Measurements from ENCODE around the gene MAP3K9. TPM values are rescaled to one million over a fixed set of nuclear protein-coding genes. Genes with fewer than 3 reads are reported as not detected.

MAP3K9 gene
- total RNA-seq, 1 experiment from 2014 or later, result 3.3 TPM

GRCh38 chr14:70822530-70823185 is 13.3 kb upstream of the MAP3K9 start:
- no peak for DNase-seq (ENCODE audit: low spot score)
- in situ Hi-C loops (cut with HindIII; ENCODE audit: low sequenced_read_pairs), result no loop called here

- peak; percentile 63 for DNase-seq (ENCODE audit: low spot score)
- in situ Hi-C loops (cut with HindIII; ENCODE audit: low sequenced_read_pairs), result no loop called here
Observed at GRCh38 chr14:70821584-70822529, 12.5 kb upstream of the MAP3K9 start.

DNA sequence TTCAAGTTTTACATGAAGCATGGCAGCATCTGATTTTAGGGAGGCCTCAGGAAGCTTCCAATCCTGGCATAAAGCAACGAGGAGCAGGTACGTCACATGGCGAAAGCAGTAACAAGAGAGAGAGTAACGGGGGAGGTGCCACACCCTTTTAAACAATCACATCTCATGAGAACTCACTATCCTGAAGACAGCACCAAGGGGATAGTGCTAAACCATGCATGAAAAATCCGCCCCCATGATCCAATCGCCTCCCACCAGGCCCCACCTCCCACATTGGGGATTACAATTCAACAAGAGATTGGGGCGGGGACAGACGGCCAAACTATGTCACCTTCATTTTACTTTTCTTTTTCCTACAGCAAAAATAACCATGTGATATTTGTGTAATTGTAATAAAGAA is 7.2 kb upstream of the MAP3K9 start:
- DNase-seq (ENCODE audit: low spot score), result no peak
- in situ Hi-C loops (cut with HindIII; ENCODE audit: low sequenced_read_pairs), result no loop called here

DNA sequence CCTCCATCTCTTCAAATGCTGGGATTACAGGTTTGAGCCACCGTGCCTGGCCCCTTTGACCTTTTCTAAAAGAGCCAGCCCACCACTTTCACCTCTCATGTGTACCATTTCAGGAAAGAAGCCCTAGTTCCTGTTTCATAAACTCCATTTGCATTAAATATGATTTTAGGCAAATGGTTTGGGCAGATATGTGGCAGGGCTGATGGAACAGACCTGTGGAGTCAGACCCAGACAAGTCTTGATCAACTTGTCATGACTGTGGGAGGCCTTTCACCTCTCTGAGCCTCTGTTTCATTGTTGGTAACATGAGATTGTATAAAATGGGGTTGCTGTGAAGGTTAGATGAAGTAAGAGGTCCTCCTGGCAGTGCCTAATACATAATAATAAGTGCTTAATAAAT is 5.2 kb upstream of the MAP3K9 start:
- in situ Hi-C loops (cut with HindIII; ENCODE audit: low sequenced_read_pairs), result no loop called here
- DNase-seq (ENCODE audit: low spot score), result no peak

DNA sequence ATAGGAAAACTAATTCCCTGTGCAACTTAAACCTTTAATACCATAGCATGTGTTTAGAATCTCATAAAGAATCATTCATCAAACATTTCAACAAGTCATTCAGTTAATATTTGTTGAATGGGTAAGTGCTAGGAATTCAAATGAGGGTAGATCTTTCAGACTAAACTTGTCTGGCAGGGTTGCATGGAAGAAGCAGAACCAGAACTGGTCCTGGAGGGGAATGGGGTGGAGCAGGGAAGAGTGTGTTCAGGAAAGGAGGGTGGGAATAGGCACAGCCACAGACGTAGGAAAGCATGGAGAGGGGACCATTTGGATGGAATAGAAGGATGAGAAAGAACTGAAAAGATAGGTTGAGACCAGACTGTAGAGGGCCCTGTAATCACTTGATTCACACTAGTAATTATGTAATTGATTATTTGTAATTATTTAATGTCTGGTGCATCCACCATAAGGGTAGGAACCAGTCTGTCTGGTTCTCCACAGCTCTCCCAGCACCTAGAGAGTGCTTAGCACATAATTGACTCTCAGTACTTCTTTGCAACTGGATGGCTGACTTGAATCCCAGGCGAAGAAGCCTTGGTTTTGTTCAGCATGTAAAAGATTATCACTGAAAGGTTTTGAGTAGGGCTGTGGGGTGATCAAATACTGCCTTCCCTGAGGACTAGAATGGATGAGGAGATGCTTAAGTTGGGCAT is 3.0 kb upstream of the MAP3K9 start:
- in situ Hi-C loops (cut with HindIII; ENCODE audit: low sequenced_read_pairs), result no loop called here
- no peak for DNase-seq (ENCODE audit: low spot score)

- DNase-seq (ENCODE audit: low spot score), result no peak
- in situ Hi-C loops (cut with HindIII; ENCODE audit: low sequenced_read_pairs), result no loop called here
Observed at GRCh38 chr14:70811578-70811977, 2.3 kb upstream of the MAP3K9 start.

- in situ Hi-C loops (cut with HindIII; ENCODE audit: low sequenced_read_pairs), result no loop called here
- no peak for DNase-seq (ENCODE audit: low spot score)
Observed at GRCh38 chr14:70811050-70811449, 1.7 kb upstream of the MAP3K9 start.

- in situ Hi-C loops (cut with HindIII; ENCODE audit: low sequenced_read_pairs), result no loop called here
- DNase-seq (ENCODE audit: low spot score), result no peak
Observed at GRCh38 chr14:70810621-70811020, 1.3 kb upstream of the MAP3K9 start.

- in situ Hi-C loops (cut with HindIII; ENCODE audit: low sequenced_read_pairs), result no loop called here
- no peak for DNase-seq (ENCODE audit: low spot score)
Observed at GRCh38 chr14:70808416-70809224, 693 bp downstream of the MAP3K9 start.

GRCh38 chr14:70807898-70808415 is 1.4 kb downstream of the MAP3K9 start:
- DNase-seq (ENCODE audit: low spot score), result peak; percentile 76
- in situ Hi-C loops (cut with HindIII; ENCODE audit: low sequenced_read_pairs), result no loop called here

DNA sequence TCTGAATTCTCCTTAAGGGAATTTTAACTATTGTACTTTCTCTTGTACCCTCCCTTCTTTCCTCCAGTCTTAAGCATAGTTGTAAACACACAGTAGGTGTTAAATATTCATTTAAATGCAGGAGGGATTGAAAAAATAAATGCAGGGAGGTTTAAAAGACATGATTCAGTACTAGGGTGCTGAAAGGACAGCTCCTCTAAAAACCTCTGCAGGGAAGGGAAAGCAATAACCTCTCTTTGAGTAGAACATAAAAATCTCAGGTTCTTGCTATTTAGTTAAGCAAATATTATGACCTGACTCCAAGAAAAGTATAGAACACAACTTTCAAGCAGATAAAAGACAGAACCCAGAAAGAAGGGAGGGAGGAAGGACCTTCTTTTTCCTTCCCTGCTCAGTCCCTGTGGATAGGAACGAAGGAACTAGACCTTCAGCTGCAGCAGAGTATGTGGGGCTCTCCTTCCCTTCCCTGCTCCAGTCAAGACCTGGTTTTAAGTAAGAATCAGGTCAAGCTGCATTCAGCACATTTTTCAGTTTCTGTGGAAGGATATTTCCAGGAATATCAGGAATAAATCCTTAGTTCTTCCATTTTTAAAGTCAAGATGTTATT is 4.7 kb downstream of the MAP3K9 start:
- no peak for DNase-seq (ENCODE audit: low spot score)
- in situ Hi-C loops (cut with HindIII; ENCODE audit: low sequenced_read_pairs), result no loop called here

- no peak for DNase-seq (ENCODE audit: low spot score)
- in situ Hi-C loops (cut with HindIII; ENCODE audit: low sequenced_read_pairs), result no loop called here
Observed at GRCh38 chr14:70803321-70804310, 5.7 kb downstream of the MAP3K9 start.

DNA sequence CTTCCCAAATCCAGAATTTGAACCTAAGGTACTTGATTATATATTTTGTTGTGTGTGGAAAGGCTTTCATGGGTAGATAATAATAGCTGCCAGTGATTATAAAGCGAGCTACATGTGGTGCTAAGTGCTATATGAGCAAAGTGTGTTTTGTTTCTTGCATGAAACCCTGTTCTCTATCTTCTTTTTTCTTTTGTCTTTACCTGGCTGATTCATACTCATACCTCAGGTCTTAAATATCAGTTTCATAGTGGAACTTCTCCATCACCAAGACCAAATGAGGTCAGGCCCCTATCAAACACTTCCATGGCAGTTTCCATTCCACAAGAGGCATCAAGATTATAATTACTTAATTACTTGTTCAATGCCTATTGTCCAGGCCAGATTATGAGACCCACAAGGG is 6.9 kb downstream of the MAP3K9 start:
- DNase-seq (ENCODE audit: low spot score), result no peak
- in situ Hi-C loops (cut with HindIII; ENCODE audit: low sequenced_read_pairs), result no loop called here

- no peak for DNase-seq (ENCODE audit: low spot score)
- in situ Hi-C loops (cut with HindIII; ENCODE audit: low sequenced_read_pairs), result no loop called here
Observed at GRCh38 chr14:70801836-70802235, 7.5 kb downstream of the MAP3K9 start.

DNA sequence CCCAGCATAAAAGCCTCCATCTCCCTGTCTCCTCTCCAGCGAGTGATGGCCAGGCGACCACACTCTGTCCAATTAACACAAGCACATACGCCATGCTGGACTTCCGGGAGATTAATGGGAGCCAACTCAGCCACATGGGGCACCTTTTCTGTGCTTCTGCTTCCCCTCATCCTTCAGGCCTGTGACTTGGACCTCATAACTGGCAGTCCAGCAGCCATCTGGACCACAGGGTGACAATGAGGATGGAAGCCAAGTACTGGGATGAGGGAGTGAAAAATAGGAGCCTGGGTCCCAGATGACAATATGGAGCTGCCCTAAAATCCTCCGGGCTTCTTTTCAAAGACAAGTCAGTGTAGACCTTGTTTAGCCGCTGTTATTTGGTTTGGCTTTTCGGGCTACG is 12.8 kb downstream of the MAP3K9 start:
- in situ Hi-C loops (cut with HindIII; ENCODE audit: low sequenced_read_pairs), result no loop called here
- DNase-seq (ENCODE audit: low spot score), result peak; percentile 97

GRCh38 chr14:70794294-70794693 is 15.0 kb downstream of the MAP3K9 start:
- in situ Hi-C loops (cut with HindIII; ENCODE audit: low sequenced_read_pairs), result no loop called here
- no peak for DNase-seq (ENCODE audit: low spot score)

GRCh38 chr14:70793637-70794036 is 15.7 kb downstream of the MAP3K9 start:
- in situ Hi-C loops (cut with HindIII; ENCODE audit: low sequenced_read_pairs), result no loop called here
- DNase-seq (ENCODE audit: low spot score), result peak; percentile 71
